Amniotic epithelial cell (primary cell): ENCODE data around the gene SLC9A3.

Experiments used
- DNase-seq: peaks from one replicate; pipeline ENCODE4 v3.0.0-alpha.2; 2010; ENCODE audit warnings: low read depth

The SLC9A3 gene

DNA sequence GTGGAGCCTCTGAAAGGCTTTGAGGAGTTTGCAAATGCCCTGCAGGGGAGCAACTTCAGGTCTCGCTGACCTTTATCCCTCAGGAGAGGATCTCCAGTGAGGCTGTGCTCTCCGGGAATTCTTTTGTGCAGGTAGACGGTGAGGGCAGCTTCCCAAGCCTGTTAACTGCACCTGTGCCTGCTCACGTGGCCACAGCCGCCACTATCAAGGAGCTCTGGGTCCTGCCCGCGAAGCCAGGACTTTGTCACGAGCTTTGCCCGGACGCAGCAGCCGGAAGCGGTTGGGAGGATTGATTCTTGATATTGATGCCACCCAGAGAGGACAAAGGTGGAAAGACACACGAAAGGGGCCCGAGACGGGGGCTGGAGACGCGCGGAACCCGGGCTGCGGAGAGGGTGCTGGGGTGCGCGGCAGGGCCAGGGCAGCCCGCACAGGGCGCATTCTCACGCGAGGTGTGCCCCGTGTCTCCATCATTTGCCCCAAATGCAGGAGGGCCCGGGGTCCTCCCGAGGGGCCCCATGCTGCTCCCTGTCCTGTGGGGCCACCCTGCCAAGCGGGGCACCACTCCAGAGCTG, 18.2 kb downstream of the SLC9A3 start:
- no peak for DNase-seq

DNA sequence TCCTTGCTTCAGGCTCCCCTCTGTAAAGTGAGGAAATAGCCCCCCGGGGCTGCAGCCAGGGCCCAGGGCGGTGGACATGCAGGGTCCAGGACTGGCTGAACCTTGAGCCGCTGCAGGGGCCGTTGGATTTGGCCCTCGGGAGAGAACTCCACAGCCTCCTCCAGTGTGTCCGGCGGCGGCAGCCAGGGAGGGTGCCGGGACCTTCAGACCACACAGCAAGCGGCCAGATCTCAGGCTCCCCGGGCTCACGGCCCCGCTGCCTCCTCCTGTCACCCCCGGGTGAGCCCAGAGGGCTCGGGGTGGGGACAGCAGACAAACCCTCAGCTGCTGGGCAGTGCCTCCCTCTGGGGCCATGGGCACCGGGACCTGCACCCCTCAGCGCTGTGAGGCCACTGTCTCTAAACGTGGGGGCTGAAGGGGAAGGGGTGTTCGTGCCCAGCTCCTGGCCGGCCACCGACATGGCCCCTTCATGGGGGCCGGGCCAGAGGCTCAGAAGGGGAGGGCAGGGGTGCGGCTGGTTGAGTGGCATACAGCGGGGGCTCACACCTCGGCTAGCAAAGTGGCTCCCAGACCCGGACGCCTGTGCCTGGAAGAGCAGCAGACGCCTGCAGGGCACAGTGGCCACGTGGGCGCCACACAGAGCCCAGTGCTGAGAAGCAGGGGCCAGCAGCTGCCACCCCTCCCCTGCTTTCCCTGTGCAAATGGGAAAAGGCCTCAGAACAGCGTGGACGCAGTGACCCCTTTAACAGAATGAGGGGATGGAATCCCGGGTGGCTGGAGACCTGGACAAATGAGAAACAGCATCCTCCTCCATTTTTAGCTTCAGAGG, 19.7 kb downstream of the SLC9A3 start:
- no peak for DNase-seq

DNA sequence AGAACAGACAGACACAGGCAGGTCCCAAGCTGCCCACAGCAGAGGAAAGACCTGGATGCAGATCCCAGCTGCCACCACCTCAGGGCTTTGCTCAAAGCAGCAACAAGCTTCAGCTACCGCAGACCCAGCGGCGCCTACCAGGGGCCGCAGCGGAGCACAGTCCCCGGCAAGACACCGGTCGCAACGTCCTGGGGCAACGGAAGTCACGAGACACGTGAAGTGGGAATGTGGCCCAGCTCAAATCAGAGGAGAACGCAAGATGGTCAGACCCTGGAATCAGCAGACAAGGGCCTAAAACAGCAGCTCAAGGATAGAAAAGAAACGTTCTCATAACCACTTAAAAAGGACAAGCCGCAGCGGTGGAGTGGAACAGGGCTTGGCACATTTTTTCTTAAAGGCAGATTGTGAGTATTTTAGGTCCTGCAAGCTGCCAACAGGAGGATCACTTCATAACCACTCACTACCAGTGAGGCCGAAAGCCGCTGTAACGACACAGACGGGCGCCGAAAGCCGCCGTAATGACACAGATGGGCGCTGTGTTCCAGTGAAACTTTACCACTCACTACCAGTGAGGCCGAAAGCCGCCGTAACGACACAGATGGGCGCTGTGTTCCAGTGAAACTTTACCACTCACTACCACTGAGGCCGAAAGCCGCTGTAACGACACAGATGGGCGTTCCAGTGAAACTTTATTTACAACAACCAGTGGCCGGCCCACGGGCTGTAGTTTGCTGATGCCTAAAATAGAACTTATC, 21.7 kb downstream of the SLC9A3 start:
- DNase-seq = no peak

DNA sequence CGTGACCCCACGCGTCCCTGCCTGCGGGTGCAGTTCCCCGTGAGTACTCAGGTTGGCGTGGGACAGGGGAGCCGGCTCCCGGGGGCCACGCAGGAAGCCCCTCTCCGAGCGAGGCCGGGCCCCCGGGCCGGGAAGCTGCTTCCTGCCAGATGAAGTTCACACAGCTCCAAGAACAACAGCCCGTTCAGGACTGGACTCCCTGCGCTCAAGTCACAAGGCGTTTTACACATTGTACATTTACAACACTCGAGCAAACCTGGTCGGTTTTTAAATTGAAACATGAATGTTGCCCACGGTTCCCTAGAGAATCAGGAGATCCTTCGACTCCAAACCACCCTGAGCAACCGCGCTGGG, 22.4 kb downstream of the SLC9A3 start:
- DNase-seq = no peak

DNA sequence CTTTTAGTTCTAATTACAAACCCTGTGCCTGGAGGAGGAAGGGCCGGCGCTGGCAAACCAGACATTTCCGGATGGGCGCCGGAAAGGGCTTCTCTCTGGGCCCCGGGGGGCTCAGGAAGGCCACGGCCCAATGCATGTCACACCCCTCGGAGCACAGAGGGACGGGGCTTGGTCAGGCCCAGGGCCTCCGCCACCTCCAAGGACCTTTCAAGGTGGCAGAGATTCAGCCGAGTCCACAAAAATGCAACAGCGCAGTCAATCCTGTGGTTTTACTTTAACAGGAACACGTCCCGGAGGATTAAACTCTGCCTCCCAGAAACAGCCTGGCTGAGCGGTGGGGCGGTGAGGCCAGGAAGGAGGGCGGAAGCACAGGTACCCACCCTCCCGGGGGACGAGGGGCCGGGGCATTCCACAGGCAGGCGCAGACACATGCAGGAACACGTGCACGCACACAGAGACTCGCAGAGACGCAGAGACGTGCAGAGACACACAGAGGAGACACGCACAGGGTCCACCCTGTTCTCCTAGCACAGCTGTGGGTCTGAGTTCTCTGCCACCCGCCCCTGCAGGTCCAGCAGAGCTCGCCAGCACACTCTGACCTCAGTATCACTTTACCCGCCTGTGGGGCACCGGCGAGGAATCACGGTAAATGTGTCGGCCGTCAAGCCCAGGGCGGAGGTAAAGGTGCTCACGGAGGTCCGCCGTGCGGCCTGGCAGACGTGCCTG, 23.0 kb downstream of the SLC9A3 start:
- no peak for DNase-seq

DNA sequence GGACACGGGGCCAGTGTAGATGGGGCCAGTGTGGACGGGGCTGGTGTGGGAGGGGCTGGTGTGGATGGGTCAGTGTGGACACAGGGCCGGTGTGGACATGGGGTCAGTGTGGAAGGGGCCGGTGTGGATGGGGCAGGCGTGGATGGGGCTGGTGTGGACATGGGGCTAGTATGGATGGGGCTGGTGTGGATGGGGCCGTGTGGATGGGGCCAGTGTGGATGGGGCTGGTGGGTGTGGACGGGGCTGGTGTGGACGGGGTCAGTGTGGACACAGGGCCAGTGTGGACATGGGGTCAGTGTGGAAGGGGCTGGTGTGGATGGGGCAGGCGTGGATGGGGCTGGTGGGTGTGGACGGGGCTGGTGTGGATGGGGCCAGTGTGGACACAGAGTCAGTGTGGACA, 23.8 kb downstream of the SLC9A3 start:
- no peak for DNase-seq

DNA sequence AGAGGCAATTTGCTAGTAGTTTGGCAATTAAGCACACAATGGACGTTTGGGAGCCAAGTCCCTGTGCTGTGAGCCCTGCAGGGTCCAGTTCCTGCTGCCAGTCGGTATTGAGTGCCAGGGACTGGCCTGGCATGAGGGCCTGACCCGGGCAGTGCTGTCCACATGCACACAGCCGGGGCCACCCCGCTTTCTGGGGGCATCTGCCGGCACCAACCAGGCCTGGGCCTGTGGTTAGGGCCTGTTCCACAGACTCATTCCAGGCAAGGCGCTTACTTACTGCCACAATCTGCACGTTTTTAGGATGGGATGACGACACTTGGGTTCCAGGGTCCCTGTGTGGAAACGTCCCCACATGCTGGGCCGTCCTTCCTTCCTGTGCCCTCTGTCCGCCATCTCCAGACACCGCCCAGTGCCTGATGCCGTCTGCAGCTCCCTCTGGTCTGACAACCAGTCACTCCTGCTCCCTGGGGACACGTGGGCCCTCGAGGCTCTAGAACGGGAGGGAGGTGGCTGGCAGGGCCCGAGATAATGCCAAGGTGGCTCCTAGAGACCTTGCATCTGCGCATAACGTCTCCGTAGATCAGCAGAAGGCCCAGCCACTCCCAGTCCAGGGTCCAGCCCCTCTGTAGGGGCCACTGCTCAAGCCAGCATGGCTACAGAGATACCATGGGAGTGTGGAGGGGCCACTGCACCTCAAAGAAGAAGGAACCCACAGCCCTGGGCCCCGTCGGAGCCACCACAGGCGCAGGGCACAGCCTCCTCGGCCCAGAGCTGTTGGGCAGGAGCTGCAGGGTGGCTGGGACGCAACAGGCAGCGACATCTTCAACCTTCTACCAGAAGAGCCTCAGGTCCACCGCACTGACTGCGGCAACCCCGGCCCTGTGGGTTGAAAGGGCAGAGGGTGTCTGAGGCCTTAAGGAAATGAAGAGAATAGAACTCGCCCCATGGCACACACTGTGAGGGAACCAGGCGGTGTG, 24.7 kb downstream of the SLC9A3 start:
- DNase-seq = no peak

DNA sequence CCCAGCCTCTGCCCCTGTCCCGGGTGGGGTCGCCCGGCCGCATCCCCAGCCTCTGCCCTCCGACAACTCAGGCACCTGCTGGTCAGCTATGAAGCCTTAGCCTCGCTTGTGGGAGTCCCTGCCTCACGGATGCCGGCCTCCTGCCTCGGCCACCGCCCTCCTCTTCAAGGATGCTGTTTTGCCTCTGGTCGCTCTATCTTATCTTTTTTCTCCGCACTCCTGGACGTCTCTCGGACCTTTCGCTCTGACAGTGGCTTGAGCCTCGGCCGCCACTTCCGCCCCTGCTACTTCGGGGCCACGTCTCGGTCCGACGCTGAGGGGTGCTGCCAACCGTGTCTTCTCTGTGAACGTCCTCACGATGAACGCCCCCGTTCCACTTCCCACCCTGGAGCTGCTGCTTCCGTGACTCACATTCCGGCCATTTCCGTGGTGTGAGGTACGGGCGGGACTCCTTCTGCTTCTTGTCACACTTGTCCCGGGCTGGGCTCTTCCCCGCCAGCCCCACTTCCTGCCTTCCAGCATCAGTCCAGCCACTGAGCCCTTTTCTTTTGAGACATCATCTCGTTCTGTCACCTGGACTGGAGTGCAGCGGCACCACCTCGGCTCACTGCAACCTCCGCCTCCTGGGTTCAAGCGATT, 26.3 kb downstream of the SLC9A3 start:
- DNase-seq = no peak

DNA sequence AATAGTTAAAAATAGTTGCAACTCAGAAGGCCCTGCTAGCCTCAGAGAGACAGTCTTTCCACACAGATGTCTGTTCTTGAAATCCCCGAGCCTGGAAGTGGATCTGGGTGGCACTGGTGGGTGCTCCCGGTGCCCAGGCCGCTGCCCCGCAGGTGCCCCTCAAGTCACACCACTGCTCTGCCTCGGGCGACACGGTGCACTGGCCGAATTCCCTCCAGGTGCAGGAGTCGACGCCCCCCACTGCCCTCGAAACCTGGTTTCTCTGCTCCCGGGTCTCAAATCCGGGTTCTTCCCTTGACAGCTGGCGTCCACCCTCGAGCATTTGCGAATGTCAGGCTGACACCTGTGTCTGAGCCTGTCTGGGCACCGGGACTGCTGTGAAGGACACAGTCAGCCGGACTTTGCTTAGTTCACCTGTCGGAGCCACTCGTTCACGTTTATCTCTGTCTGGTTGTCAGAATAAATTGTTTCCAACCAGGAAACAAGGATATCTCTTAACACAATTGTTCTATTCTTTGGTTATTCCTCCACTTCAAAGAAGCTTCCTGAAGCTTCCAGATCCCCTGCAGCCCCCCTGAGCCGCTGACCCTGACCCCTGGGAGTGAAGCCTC, 27.1 kb downstream of the SLC9A3 start:
- DNase-seq = no peak

DNA sequence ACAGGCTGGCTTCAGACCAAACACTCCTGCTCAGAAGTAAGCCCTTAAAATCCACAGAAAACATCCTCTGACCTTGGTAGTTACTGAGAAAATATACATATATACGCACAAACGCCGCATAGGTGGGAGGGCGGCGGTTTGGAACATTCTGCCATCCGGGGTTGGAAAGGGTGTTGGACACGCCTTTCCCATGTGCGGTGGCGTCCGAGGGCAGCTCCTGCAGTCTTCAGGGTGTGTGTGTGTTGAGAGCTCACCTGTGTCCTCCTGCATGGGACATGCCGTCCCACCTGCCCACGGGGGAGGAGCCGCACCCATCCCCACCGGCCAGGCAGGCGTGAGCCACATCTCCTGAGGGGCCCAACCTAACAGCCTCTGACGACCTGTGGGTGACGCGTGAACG, 28.2 kb downstream of the SLC9A3 start:
- no peak for DNase-seq

DNA sequence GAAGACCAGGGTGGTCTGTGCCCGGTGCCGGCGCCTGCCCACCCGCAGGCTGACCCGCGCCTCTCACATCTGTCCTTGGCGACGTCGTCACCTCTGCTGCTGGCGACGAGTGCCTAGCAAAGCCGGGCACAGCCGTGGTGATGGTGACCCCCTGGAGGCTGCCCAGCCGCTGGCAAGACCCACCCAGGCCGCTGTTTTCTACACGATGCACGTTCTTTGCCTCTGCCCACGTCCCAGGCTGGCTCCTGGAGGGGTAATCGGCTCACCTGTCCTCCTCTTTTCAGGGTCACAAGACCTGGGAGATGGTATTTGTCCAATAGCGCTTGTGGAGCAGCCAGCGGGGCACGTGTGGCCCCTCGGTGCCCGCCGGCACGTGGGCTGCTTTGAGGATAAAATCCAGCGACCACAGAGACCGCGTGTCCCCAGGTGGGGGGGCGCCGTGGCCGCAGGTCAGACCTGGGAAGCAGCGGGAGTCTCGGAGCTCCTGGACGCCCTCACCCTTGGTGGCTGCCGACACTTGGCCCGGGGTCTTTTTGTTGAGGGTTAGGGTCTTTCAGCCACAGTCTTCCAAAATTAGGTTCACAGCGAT, 29.5 kb downstream of the SLC9A3 start:
- no peak for DNase-seq

DNA sequence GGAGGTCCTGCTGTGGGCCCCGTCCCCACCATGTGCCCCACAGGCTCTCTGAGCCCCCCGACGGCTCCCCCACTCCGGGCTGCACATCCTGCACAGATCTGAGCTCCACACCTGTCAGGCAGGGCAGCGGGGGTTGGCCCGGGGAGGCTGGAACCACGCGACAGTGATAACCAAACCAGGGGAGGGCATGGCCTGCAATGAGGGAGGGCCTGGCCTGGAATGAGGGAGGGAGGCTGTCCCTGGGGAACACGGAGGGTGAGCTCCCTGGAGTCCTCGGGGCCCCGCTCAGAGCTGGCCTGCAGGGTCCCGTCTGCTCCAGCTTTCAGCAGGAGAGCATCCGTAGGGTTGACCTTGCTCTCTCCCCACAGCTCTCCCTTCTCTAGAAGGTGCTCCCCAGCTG, 30.5 kb downstream of the SLC9A3 start:
- DNase-seq = no peak

DNA sequence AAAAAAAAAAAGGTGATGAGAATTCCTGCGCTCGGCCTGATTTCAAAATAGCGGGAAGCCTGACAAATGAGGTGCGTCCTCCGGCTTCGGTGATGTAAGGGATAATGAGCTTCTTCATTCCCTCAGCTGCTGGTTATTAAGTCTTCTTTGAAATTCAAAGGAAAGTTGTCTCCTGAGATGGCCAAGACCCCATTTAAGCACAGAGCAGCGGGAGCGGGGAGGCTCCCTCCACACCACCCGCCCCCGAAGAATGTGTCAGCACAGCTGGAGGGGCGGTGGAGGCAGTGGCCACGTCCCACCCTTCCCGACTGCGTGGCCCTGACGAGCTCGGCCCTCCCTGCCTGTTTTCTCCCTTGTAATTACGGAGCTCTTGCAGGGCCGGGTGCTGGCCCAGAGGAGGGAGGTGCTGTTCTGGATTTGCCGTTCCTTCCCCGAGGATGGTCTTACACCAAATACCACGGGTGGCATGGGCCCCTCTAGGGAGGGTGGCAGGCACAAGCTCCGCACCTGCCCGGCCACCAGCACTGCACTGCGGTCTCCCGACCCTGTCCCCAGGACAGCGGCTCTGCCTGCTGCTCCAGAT, 31.0 kb downstream of the SLC9A3 start:
- DNase-seq = peak; percentile 19

DNA sequence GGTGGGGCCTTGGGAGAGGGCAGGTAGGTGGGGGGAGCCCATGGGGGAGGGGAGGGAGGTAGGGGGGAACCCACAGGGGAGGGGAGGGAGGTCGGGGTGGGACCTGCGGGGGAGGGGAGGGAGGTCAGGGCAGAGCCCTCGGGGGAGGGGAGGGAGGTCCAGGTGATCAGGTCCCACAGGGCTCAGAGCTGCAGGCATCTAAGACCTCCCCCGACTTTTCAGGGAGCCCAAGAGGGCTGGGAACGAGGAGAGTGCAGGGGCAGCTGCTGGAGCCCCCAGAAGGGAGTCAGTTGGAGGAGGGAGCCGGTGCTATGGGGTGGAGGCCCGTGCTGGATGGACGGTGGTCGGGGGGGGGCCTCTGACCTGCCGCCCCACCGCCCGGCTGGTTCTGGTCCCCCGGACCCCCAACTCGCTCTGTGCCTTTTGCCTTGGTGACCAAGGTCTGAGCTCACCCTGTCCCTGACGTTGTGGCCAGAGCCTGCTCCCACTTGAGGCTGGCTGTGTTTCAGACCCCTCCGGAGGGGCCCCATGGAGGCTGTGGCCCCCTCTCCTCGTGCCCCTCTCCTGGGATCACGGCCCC, 31.8 kb downstream of the SLC9A3 start:
- no peak for DNase-seq

DNA sequence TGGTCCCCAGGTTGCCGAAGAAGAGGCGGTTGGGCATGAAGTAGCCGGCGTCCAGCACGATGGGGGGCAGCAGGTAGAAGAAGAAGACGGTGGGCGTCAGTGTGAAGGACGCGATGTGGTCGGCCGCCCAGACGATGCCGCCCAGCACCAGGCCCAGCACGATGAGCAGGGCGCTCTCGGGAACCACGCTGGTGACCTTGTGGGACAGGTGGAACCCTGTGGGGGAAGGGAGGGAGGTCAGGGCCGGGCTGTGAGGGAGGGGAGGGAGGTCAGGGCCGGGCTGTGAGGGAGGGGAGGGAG, 32.4 kb downstream of the SLC9A3 start:
- DNase-seq = no peak

DNA sequence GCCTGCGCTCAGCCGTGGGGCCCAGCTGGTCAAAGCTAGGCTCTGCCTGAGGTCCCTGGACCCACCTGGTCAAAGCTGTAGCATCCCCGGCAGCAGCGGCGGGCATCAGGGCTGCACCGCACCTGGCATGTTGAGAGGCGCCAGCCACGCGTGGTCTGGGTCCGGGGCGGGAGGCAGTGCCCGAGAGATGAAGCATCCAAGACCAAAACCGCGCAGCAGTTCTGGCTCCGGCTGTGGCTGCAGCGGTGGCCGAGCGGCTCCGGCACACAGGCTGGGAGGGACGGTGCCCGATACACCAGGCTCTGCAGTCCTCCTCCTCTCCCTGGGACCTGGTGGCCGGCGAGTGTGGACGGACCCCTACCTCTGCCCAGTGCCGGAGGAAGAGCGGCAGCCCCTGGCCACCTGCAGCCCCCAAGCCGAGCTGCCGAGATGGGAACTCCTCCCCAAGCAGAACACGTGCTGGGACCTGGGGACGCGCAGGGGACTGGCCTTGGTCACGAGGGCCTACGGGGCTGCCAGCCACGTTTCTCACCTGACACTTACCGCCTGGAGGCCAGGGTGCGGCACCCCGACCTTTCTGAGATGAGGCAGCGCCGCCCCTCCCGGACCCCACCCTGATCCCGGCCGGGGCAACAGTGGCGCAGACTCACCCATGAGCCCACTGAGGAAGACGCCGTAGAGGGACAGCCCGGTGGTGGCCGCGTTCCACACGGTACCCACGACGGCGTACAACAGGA, 33.0 kb downstream of the SLC9A3 start:
- DNase-seq = no peak

DNA sequence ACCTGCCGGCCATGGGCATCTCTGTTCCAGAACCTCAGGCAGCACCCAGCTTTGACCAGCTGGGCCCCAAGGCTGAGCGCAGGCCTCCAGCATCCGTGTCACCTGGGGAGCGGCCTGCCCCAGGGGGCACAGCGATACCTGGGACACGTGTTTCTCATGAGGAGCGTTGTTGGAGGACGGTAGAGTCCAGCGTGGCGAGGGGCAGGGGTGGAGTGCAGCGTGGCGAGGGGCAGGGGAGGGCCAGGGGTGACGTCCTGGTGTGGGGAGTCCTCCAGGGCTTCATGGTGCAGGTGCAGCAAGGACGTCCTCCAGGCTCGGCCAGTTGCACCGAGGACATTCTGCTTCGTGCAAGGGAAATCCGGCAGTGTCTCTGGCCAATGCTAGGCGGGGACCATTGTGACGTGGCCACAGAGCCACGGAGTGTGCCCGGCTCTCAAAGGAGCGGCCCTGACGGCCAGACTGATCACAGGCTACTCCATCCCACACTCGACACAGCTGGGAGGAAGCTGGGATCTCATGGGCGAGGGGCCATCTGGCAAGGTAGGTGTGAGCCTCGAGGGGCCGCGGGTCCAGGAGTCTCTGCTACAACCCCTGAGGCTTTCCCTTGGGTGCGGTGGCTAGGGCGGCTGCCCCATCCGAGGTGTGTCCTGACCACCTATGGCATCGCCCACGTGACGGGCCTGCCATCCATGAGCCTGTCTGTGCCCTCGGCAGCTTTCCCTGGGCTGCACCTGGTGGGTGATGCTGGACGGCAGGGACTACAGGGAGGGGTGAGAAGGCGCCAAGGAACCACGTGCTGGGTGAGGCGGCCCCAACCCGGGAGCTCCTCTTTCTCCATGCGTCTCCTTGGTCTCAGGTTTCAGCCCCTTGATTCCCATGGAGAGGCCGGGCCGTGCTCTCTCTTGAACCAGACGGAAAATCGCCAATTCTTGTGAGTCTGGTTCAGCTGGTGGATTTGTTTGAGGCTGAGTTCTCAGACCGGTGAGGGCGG, 33.8 kb downstream of the SLC9A3 start:
- no peak for DNase-seq

DNA sequence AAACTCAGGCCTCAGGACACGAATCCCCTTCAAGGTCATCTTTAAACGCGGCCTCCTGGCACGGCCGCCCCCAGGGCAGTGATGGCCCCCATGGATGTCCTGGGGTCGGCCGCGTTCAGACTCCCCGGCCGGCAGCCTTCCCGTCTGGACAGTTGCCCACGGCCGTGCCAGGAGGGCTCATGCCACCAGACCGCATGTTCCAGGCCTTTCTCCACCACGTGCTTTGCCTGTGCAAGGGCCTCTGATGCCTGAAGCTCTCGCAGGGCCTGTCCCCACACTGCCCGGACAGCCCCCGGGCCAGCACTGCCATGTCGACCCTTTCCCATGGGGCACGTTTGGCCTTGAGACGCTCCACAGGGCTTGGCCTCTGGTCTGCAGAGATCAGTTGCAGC, 34.6 kb downstream of the SLC9A3 start:
- no peak for DNase-seq
